Caco-2 (cell line): ENCODE measurements around the gene RSBN1. TPM values are rescaled to one million over a fixed set of nuclear protein-coding genes. Genes with fewer than 3 reads are reported as not detected.

Experiments used
- BruUV-seq: library from RNA; stranded (reverse); fragments of 400-500 nt; replicated peaks from 2 replicates; lab custom pipeline; 2021; lab: Mats Ljungman, UMichigan
- CTCF ChIA-PET: fragments of 300-600 bp; sonication (Branson Sonifier 250); formaldehyde crosslinking; loops from one replicate; lab custom pipeline; 2022; ENCODE audit warnings: antibody characterized with exemption; lab: Charles Lee
- POLR2A ChIA-PET: fragments of 300-600 bp; sonication (Branson Sonifier 250); formaldehyde crosslinking; loops from one replicate; lab custom pipeline; 2022; ENCODE audit warnings: antibody characterized with exemption; lab: Charles Lee
- DNase-seq, 2 experiments: peaks; one replicate each; pipeline versions ENCODE4 v3.0.0 to v3.0.0-alpha.2; 2020 to 2022
- H3K27me3 ChIP-seq: replicated peaks from 2 replicates; pipeline ENCODE4 v1.6.0; 2011; ENCODE audit warnings: low read length; ENCODE audit not compliant: control insufficient read depth, insufficient read depth
- H3K36me3 ChIP-seq: 2 replicates; pipeline ENCODE4 v1.5.1; 2011; ENCODE audit warnings: low read length; ENCODE audit not compliant: control insufficient read depth, insufficient read depth
- H3K4me1 ChIP-seq: fragments of 250-450 bp; sonication (Bioruptor Pico); 2 replicates; pipeline ENCODE4 v1.5.1; 2020; ENCODE audit warnings: mild to moderate bottlenecking
- H3K4me3 ChIP-seq: 2 replicates; pipeline ENCODE4 v1.5.1; 2011; ENCODE audit warnings: low read depth, mild to moderate bottlenecking, control low read depth, low read length
- H3K9me3 ChIP-seq: fragments of 250-450 bp; sonication (Bioruptor Pico); 2 replicates; pipeline ENCODE4 v1.5.1; 2020; ENCODE audit warnings: mild to moderate bottlenecking, moderate library complexity
- H3K27ac Mint-ChIP-seq: one replicate; pipeline ENCODE4 v1.8.0; 2022; ENCODE audit warnings: mixed read lengths; ENCODE audit not compliant: unreplicated experiment
- H3K27me3 Mint-ChIP-seq: one replicate; pipeline ENCODE4 v1.8.0; 2022; ENCODE audit warnings: mixed read lengths; ENCODE audit not compliant: insufficient read depth, unreplicated experiment
- H3K36me3 Mint-ChIP-seq: one replicate; pipeline ENCODE4 v1.8.0; 2022; ENCODE audit warnings: mild to moderate bottlenecking, mixed read lengths; ENCODE audit not compliant: insufficient read depth, unreplicated experiment
- H3K4me1 Mint-ChIP-seq: one replicate; pipeline ENCODE4 v1.8.0; 2022; ENCODE audit warnings: low read depth, mixed read lengths; ENCODE audit not compliant: unreplicated experiment
- H3K4me3 Mint-ChIP-seq: one replicate; pipeline ENCODE4 v1.8.0; 2022; ENCODE audit warnings: mild to moderate bottlenecking, moderate library complexity, mixed read lengths; ENCODE audit not compliant: unreplicated experiment
- H3K9me3 Mint-ChIP-seq: one replicate; pipeline ENCODE4 v1.8.0; 2022; ENCODE audit warnings: mixed read lengths; ENCODE audit not compliant: unreplicated experiment
- intact Hi-C: fragments of 100-400 bp; cut with micrococcal nuclease; formaldehyde crosslinking; loops from one replicate; pipeline ENCODE4 v1.10.0; 2022; ENCODE audit not compliant: unreplicated experiment
- total RNA-seq: library from RNA; stranded (reverse); gene quantifications from 2 replicates; pipeline ENCODE4 v1.2.3, GENCODE V29; 2022
- TF ChIP-seq, protein P1 (sequence below), 2 experiments: fragments of 200-600 bp in 1 of 2; IDR thresholded peaks; 1 replicate in 1 of 2; 2 replicates in 1 of 2; pipeline versions ENCODE4 v1.5.1 to v1.8.0; 2011 to 2022; ENCODE audit warnings: antibody characterized with exemption in 1 of 2, control low read depth in 1 of 2, inconsistent platforms in 1 of 2, low read depth in 1 of 2, low read length in 1 of 2, mild to moderate bottlenecking in 1 of 2, moderate library complexity in 1 of 2; ENCODE audit not compliant: insufficient read depth in 1 of 2, severe bottlenecking in 1 of 2, unreplicated experiment in 1 of 2

The RSBN1 gene
- total RNA-seq, 1 experiment from 2014 or later, result 7.3 TPM

DNA sequence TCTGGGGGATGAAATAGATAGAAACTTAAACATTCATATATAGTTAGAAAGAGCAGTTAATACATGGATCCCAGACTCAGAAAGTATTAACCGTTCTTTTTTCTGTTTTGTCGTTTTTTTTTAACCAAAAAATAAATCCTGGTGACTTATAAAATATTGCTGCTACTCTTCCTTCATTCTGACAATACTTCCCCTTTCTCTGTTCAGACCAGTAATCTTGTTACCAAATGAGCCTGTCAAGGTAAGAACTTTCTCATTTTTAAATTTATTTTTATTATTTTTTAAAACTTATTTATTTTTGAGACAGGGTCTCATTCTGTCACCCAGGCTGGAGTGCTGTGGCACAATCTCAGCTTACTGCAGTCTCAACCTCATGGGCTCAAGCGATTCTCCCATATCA, 45.5 kb upstream of the RSBN1 start:
- no peak overlapping the region for H3K27ac Mint-ChIP-seq
- no peaks in the 10 kb centered on the region for H3K9me3 Mint-ChIP-seq
- ChIA-PET POLR2A (no interaction called here), CTCF (no interaction called here)
- no peaks in the 10 kb centered on the region for H3K36me3 Mint-ChIP-seq
- H3K4me1 Mint-ChIP-seq, result no peaks in the 10 kb centered on the region
- intact Hi-C loops, result loop anchor here (5.0 kb wide), 1 partner anchor 635 kb away; no protein-coding TSS in a partner anchor
- H3K4me3 Mint-ChIP-seq, result no peak overlapping the region
- Histone ChIP-seq H3K9me3 (no peaks in the 10 kb centered on the region), H3K27me3 (no peaks in the 10 kb centered on the region), H3K4me3 (no peak overlapping the region), H3K36me3 (no peaks in the 10 kb centered on the region), H3K4me1 (no peaks in the 10 kb centered on the region)
- TF ChIP-seq, protein P1, sequence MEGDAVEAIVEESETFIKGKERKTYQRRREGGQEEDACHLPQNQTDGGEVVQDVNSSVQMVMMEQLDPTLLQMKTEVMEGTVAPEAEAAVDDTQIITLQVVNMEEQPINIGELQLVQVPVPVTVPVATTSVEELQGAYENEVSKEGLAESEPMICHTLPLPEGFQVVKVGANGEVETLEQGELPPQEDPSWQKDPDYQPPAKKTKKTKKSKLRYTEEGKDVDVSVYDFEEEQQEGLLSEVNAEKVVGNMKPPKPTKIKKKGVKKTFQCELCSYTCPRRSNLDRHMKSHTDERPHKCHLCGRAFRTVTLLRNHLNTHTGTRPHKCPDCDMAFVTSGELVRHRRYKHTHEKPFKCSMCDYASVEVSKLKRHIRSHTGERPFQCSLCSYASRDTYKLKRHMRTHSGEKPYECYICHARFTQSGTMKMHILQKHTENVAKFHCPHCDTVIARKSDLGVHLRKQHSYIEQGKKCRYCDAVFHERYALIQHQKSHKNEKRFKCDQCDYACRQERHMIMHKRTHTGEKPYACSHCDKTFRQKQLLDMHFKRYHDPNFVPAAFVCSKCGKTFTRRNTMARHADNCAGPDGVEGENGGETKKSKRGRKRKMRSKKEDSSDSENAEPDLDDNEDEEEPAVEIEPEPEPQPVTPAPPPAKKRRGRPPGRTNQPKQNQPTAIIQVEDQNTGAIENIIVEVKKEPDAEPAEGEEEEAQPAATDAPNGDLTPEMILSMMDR (IDR thresholded peaks at IDR 0.05; ENCODE audit: insufficient read depth in 1 of 2, low read depth in 1 of 2, low read length in 1 of 2, severe bottlenecking in 1 of 2, unreplicated experiment in 1 of 2), result no peak
- no peaks in the 10 kb centered on the region for H3K27me3 Mint-ChIP-seq
- BruUV-seq, result no TSS peak
- DNase-seq, result no peak

DNA sequence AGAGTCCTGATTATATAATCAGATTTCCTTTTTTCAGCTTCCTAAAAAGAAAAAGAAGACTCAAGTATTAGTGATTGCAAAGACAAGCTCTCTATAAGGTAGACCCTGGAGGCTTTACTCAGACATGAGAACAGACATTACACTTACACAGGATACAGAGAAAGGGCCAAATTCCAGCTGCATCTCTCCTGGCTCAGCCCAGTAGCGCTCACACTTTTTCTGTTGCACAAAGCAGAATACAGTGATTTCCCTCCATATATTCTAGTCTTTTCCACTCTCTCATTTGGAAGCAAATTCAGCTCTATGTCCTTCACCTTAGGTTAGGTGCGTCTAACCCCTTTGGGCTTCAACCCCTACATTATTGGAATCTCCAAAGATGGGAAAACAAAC, 44.1 kb upstream of the RSBN1 start:
- Histone ChIP-seq H3K27me3 (no peaks in the 10 kb centered on the region), H3K9me3 (no peaks in the 10 kb centered on the region), H3K36me3 (no peaks in the 10 kb centered on the region), H3K4me3 (no peak overlapping the region), H3K4me1 (no peaks in the 10 kb centered on the region)
- no peaks in the 10 kb centered on the region for H3K36me3 Mint-ChIP-seq
- no peak overlapping the region for H3K4me3 Mint-ChIP-seq
- ChIA-PET POLR2A (no interaction called here), CTCF (no interaction called here)
- TF ChIP-seq, protein P1 (IDR thresholded peaks at IDR 0.05; ENCODE audit: insufficient read depth in 1 of 2, low read depth in 1 of 2, low read length in 1 of 2, severe bottlenecking in 1 of 2, unreplicated experiment in 1 of 2), result no peak
- DNase-seq, result no peak
- BruUV-seq, result no TSS peak
- no peaks in the 10 kb centered on the region for H3K9me3 Mint-ChIP-seq
- no peak overlapping the region for H3K27ac Mint-ChIP-seq
- no peaks in the 10 kb centered on the region for H3K4me1 Mint-ChIP-seq
- no peaks in the 10 kb centered on the region for H3K27me3 Mint-ChIP-seq
- intact Hi-C loops, result loop anchor here (5.0 kb wide), 1 partner anchor 636 kb away; no protein-coding TSS in a partner anchor

DNA sequence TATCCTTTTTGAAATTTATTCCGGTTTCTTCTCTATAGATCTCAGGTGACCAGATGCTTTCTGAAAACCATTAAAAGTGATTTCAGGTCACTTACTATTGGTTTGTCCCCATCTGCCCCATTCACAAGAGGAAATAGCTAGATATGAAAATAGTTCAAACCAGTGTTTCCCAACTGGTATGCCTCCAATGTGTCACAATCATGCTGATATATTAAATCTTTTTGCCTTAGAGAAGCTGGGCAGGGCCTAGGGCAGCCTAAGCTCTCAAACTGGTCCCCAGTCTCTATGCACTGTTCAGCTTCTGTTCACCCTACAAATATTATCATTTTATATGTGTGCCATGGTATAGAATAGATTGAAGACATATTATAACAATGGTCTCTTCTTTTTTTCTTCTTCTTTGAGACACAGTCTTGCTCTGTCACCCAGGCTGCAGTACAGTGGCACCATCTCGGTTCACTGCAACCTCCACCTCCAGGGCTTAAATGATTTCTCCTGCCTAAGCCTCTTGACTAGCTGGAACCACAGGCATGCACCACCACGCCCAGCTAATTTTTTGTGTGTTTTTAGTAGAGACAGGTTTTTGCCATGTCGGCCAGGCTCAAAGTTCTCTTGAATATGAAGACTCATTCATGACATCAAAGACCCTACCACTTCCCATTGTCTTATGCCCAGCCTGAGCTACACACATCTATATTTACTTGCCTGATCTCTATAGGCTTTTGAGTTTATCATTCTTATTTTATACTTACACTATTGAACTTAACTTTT, 43.5 kb upstream of the RSBN1 start:
- H3K27ac Mint-ChIP-seq, result no peak overlapping the region
- no peak for DNase-seq
- Histone ChIP-seq H3K9me3 (no peaks in the 10 kb centered on the region), H3K4me1 (no peaks in the 10 kb centered on the region), H3K36me3 (no peaks in the 10 kb centered on the region), H3K27me3 (no peaks in the 10 kb centered on the region), H3K4me3 (no peak overlapping the region)
- no peak overlapping the region for H3K4me3 Mint-ChIP-seq
- ChIA-PET POLR2A (no interaction called here), CTCF (no interaction called here)
- intact Hi-C loops, result loop anchor here (5.0 kb wide), 1 partner anchor 636 kb away; no protein-coding TSS in a partner anchor
- H3K9me3 Mint-ChIP-seq, result no peaks in the 10 kb centered on the region
- H3K36me3 Mint-ChIP-seq, result no peaks in the 10 kb centered on the region
- no peaks in the 10 kb centered on the region for H3K4me1 Mint-ChIP-seq
- H3K27me3 Mint-ChIP-seq, result no peaks in the 10 kb centered on the region
- BruUV-seq, result no TSS peak
- TF ChIP-seq, protein P1 (IDR thresholded peaks at IDR 0.05; ENCODE audit: insufficient read depth in 1 of 2, low read depth in 1 of 2, low read length in 1 of 2, severe bottlenecking in 1 of 2, unreplicated experiment in 1 of 2), result no peak
